CMK (cell line): Measurements from ENCODE around the gene NUDT4.
"Not testable (repeated sequence)": the region's sequence is repeated elsewhere in the genome, so short reads cannot be mapped to it uniquely, and the experiment has no call there.

Experiments used
- DNase-seq: peaks from one replicate; pipeline ENCODE4 v3.0.0-alpha.2; 2010; ENCODE audit warnings: low read depth

NUDT4 gene

GRCh38 chr12:93429448-93429847 lies 51.7 kb downstream of the NUDT4 start:
- no peak for DNase-seq

- no peak for DNase-seq
Observed at GRCh38 chr12:93429852-93430251, 52.1 kb downstream of the NUDT4 start.

DNA sequence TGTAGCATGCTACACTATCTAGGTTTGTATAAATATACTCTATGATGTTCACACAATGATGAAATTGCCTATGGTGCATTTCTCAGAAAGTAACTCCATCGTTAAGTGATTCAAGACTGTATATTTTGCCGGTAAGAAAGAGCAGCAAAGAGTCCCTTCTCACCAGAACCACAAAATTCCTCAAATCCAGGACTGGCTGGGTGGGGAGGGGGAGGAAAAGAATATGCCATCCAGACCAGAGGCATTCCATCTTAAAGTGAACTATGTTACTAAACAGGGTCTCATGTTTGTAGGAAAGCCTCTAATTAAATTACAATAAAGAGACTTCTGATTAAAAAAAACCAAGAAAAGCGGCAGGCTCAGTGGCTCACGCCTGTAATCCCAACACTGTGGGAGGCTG lies 52.6 kb downstream of the NUDT4 start:
- no peak for DNase-seq

DNA sequence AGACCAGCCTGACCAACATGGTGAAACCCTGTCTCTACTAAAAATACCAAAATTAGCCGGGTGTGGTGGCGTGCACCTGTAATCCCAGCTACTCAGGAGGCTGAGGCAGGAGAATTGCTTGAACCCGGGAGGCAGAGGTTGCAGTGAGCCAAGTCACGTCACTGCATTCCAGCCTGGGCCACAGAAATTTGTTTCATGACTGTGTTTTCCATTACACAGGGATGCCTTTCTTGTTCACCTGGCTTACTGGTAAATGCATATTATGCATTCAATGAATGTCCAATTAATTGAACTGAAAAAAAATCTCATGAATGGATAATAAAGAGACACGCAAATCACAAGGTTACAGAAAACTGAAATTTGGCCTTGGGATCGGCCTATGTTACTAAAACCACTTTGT lies 54.3 kb downstream of the NUDT4 start:
- DNase-seq, result not testable (repeated sequence)

GRCh38 chr12:93434256-93434865 lies 56.6 kb downstream of the NUDT4 start:
- no peak for DNase-seq

DNA sequence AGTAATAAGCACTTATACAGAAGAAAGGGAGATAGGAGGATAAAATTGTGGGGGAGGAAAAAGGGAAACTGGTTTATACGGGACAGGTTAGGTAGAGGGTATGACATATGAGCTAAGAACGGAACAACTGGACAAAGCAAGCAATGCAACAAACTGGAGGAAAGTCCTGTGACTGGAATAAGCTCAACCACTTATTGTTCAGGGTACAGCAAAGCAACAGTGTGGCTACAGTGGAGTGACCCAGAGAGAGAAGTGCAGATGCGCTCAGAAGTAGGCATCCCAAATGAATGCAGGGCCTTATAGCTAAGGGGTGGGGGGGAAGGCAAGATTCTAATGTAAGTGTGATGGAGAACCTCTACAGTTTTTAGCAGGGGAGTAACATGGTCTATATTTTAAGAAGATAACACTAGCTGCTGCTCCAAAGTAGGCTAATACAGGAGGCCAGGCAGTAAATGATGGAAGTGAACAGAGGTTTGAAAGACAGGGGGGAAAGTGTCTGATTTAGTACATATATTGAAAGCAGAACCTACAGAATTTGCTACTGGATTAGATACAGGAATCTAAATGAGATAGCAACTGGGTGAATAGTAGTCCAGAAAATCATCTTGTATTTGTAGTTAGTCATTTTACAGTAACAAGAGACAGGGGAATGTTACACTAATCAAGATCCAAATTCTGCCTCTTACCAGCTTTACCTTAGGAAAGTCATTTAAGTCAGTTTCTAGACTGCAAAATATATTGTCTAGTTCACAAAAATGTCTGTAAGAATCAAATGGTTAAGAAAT lies 60.7 kb downstream of the NUDT4 start:
- DNase-seq, result no peak

GRCh38 chr12:93440043-93440835 lies 62.5 kb downstream of the NUDT4 start:
- no peak for DNase-seq

- DNase-seq, result no peak
Observed at GRCh38 chr12:93441081-93441616, 63.4 kb downstream of the NUDT4 start.

DNA sequence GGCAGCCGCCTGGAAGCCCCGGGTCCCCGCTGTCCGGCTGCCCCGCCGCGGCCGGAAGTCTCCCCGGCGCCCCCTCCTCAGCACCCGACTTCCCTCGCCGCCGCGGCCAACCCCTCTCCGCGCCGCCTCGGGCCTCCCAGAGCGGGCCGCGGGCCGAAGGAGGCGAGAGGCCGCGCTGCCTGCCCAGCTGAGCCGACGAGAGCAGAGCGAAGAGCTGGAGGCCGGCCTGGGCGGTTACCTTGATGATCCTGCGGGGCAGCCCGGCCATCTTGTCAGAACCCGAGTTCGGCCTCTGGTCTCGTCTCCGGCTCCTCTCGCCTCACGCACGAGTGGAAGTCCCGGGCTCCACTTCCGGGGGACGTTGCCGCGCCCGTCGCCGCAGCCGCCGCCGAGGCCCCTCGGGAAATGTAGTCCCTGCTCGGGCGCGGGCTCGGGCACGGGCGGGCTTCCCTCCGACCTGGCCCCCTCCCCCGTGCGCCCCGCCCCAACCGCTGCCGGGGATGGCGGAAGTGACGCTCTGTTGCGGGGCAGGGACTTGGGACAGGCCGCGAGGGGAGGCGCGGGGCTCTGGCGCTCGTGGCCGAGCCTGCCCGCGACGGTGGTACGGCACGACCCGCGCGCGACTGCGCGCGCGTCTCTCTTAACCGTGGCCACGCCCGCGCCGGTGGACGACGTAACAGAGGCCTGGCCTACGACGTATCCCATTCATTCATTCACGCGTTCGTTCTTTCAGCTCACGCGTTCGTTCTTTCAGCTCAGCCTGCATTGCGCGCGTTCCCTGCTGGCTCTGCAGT lies 64.1 kb downstream of the NUDT4 start, which contains the start of gene UBE2N:
UBE2N (minus strand) TSS at position 331 of the 794 bp plus-strand sequence; CDS start at position 268, 63 bp downstream.
- peak; percentile 79 for DNase-seq

GRCh38 chr12:93442411-93443340 lies 65.0 kb downstream of the NUDT4 start:
- no peak for DNase-seq

GRCh38 chr12:93443576-93443975 lies 65.9 kb downstream of the NUDT4 start:
- no peak for DNase-seq

- no peak for DNase-seq
Observed at GRCh38 chr12:93447555-93448290, 70.0 kb downstream of the NUDT4 start.

- no peak for DNase-seq
Observed at GRCh38 chr12:93448796-93449195, 71.1 kb downstream of the NUDT4 start.

- DNase-seq, result no peak
Observed at GRCh38 chr12:93449277-93449676, 71.6 kb downstream of the NUDT4 start.

DNA sequence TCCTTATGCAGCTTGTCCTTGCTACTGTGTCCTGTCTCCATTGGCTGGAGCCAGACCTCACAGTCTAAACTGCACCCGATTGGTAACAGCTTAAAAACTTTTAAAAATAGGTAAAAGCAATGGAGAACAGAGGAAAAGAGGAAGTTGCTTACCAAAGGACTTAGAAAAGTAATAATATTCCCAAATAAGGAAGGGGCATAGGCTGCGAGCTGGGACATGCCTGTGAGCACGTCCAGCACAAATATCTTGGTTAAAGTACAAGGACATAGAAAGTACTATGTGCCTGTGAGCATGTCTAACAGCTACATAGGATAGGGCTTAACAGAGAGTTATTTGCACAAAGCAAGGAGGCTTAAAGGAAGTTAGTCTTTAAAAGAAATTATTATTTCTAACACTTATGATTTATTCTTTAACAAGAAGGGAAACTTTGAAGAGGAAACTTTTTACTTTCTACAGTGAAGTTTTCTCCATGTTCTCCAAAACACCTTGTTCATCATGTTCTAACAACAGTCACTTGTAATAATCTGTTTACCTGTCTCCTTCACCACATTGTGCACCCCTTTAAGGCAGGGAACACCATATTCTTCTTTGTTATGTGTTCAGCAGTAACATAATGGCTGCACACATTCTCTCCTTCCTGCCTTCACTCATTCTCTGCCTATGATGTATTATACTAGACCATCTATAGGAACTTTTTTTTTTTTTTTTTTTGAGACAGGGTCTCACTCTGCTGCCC lies 73.9 kb downstream of the NUDT4 start:
- DNase-seq, result no peak

DNA sequence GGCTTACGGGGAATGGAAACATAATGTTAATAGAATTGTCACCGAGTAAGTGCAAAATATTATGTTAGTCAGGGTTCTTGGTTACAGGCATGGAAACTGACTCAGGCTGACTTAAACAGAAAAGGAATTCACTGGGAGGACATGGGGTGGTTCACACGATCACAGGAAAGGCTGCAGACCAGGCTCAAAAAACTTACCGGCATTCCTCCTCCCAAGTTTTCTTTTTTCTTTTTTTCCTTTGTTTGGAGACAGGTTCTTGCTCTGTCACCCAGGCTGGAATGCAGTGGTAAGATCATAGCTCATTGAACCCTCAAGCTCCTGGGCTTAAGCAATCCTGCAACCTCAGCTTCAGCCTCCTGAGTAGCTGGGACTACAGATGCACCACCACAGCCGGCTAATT lies 75.9 kb downstream of the NUDT4 start:
- DNase-seq, result no peak

- DNase-seq, result no peak
Observed at GRCh38 chr12:93456077-93456476, 78.4 kb downstream of the NUDT4 start.
